HL-60 (cell line): ENCODE measurements around the gene NAPEPLD.

Source experiments
- DNase-seq, 2 experiments: peaks; one replicate each; pipeline ENCODE4 v3.0.0-alpha.2; 2010 to 2020; ENCODE audit warnings: low read depth in 1 of 2, low spot score in 1 of 2
- H3K27ac ChIP-seq: fragments of 250-450 bp; sonication (Bioruptor Pico); replicated peaks from 2 replicates; pipeline ENCODE4 v1.5.1; 2020; ENCODE audit warnings: mild to moderate bottlenecking, moderate library complexity
- H3K27me3 ChIP-seq: fragments of 250-450 bp; sonication (Bioruptor Pico); 2 replicates; pipeline ENCODE4 v1.5.1; 2021; ENCODE audit warnings: mild to moderate bottlenecking, moderate library complexity; ENCODE audit not compliant: insufficient read depth, poor library complexity, severe bottlenecking
- H3K4me3 ChIP-seq: replicated peaks from 2 replicates; pipeline ENCODE4 v1.5.1; 2011; ENCODE audit warnings: mild to moderate bottlenecking, control low read depth, low read length; ENCODE audit not compliant: insufficient read depth
- CTCF ChIP-seq: IDR thresholded peaks from one replicate; pipeline ENCODE4 v1.5.1; 2011; ENCODE audit warnings: low read length, control low read depth, inconsistent platforms; ENCODE audit not compliant: insufficient read depth
- GABPA ChIP-seq: IDR thresholded peaks from 2 replicates; pipeline ENCODE4 v1.6.1; 2012; ENCODE audit warnings: low read depth
- POLR2AphosphoS5 ChIP-seq: IDR thresholded peaks from 2 replicates; pipeline ENCODE4 v1.6.1; 2012; ENCODE audit warnings: low read depth
- REST ChIP-seq: IDR thresholded peaks from 2 replicates; pipeline ENCODE4 v1.6.1; 2012; ENCODE audit warnings: low read depth; ENCODE audit not compliant: insufficient replicate concordance
- SPI1 ChIP-seq: IDR thresholded peaks from 2 replicates; pipeline ENCODE4 v1.6.1; 2012; ENCODE audit warnings: low read depth, mild to moderate bottlenecking, borderline replicate concordance

Gene NAPEPLD

GRCh38 chr7:103071000-103071399 lies 77.9 kb downstream of the NAPEPLD start:
- Histone ChIP-seq H3K4me3 (no peak overlapping the region), H3K27me3 (no peaks in the 10 kb centered on the region), H3K27ac (no peak overlapping the region)
- no peak for TF ChIP-seq SPI1
- TF ChIP-seq CTCF: no peak
- TF ChIP-seq REST: no peak
- no peak for TF ChIP-seq GABPA
- no peak for TF ChIP-seq POLR2AphosphoS5
- no peak for DNase-seq

- Histone ChIP-seq H3K4me3 (no peak overlapping the region), H3K27ac (no peak overlapping the region), H3K27me3 (no peaks in the 10 kb centered on the region)
- DNase-seq: no peak
- TF ChIP-seq SPI1 (no peak), CTCF (no peak), REST (no peak), POLR2AphosphoS5 (no peak), GABPA (no peak)
Measured at GRCh38 chr7:103068414-103069403, 80.2 kb downstream of the NAPEPLD start.

GRCh38 chr7:103065667-103066066 lies 83.2 kb downstream of the NAPEPLD start:
- no peak overlapping the region for H3K4me3 ChIP-seq
- no peak overlapping the region for H3K27ac ChIP-seq
- TF ChIP-seq REST: no peak
- no peak for TF ChIP-seq GABPA
- peak; percentile 45 for TF ChIP-seq CTCF
- no peak for TF ChIP-seq POLR2AphosphoS5
- TF ChIP-seq SPI1: no peak
- DNase-seq: peak in 1 of 2 experiments; percentile 68
- no peaks in the 10 kb centered on the region for H3K27me3 ChIP-seq
